ENCODE data around the gene DPP6. TPM values are rescaled to one million over a fixed set of nuclear protein-coding genes. Genes with fewer than 3 reads are reported as not detected.

DPP6 gene
- total RNA-seq, 4 donors from 2014 or later, result 0.38 TPM; not detected in 2

DNA sequence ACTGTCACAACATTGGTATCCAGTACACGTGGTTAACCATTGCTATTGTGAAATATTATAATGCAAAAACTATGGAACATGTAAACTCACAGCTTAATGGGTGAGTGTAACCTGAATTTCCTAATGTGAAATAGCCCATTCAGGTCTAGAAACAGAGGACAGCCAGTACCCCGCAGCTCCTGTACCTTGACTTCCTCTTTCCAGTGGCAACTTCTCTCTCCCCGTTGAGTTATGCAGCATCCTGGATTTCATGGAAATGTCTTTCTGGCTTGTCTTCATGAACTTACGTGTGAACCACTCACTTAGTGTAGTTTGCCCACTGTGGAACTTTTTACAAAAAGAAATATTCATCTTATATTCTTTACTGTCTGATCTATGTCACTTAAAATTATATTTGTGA lies 384.4 kb downstream of the DPP6 start:
- Histone ChIP-seq H3K4me3 (no peak overlapping the region), H3K27ac (no peak overlapping the region), H3K27me3 (no peaks in the 10 kb centered on the region), H3K4me1 (no peaks in the 10 kb centered on the region), H3K36me3 (no peaks in the 10 kb centered on the region), H3K9me3 (no peaks in the 10 kb centered on the region)
- intact Hi-C loops (cut with DNase I), result no loop called here
- WGBS, 2 donors, result 61 to 62% methylated on average over 4 of the region's 4 CpGs
- DNase-seq, result no peak
- no peak for TF ChIP-seq POLR2A (IDR thresholded peaks at IDR 0.05)
- TF ChIP-seq, protein P1, sequence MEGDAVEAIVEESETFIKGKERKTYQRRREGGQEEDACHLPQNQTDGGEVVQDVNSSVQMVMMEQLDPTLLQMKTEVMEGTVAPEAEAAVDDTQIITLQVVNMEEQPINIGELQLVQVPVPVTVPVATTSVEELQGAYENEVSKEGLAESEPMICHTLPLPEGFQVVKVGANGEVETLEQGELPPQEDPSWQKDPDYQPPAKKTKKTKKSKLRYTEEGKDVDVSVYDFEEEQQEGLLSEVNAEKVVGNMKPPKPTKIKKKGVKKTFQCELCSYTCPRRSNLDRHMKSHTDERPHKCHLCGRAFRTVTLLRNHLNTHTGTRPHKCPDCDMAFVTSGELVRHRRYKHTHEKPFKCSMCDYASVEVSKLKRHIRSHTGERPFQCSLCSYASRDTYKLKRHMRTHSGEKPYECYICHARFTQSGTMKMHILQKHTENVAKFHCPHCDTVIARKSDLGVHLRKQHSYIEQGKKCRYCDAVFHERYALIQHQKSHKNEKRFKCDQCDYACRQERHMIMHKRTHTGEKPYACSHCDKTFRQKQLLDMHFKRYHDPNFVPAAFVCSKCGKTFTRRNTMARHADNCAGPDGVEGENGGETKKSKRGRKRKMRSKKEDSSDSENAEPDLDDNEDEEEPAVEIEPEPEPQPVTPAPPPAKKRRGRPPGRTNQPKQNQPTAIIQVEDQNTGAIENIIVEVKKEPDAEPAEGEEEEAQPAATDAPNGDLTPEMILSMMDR (IDR thresholded peaks at IDR 0.05), result no peak

DNA sequence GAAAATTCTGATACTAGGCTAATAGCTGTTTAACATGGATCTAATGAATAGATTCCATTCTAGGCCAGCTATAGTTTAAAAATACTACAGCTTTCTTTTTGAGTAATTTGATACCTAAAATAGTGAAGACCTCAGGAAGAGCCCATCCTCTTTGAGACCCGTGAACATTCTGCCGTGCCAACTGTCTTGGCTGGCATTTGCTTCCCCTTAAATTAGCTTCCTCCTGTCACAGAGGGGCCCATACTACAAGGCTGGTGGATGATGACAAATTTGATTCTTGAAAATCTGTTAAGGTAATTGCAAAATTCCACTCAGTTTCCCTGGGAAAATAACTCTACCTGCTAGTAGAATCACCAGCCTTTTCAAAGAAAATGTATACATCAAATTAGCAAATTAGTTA lies 385.0 kb downstream of the DPP6 start:
- Histone ChIP-seq H3K9me3 (no peaks in the 10 kb centered on the region), H3K27me3 (no peaks in the 10 kb centered on the region), H3K27ac (no peak overlapping the region), H3K4me3 (no peak overlapping the region), H3K36me3 (no peaks in the 10 kb centered on the region), H3K4me1 (no peaks in the 10 kb centered on the region)
- 81 to 89% methylated on average over 2 of the region's 2 CpGs for whole genome bisulfite sequencing, 2 donors
- no peak for DNase-seq
- TF ChIP-seq, protein P1 (IDR thresholded peaks at IDR 0.05), result no peak
- no peak for TF ChIP-seq POLR2A (IDR thresholded peaks at IDR 0.05)
- intact Hi-C loops (cut with DNase I), result no loop called here

DNA sequence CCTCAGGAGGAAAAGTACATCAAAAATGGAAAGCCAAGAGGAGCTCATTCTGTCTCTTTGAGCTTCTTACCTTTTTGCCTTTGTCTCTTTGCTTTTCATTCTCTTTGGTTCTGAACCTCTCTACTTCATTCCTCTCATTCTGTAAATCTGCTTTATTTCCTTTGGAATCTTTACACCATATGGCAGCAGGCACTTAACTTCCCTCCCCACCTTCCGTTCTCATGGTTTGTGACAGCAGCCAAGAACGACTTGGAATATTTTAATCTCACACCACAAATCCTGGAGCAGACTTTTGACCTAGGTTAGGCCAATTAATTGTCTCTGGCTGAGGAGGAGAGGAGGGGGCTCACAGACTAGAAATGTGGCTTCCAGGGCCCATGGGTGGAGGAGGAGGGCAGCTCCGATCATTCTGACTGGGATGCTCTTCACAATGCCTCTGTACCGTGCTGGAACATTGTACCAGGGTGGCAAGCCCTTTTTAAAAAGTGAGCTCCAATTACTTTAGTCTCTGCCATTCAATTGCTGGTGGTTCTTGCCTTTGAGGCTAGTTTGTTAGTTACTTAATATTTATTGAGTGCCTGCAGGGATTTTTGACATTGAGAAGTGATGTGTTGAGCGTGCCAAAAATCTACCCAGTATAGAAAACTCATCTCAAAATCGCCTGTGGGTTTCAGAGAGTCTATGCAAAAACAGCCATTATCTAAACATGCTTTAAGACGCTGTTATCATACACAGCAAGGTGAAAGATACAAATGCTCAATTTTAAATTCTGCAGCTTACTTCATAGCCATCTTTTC lies 386.6 kb downstream of the DPP6 start:
- TF ChIP-seq, protein P1 (IDR thresholded peaks at IDR 0.05), result no peak
- no peak for TF ChIP-seq POLR2A (IDR thresholded peaks at IDR 0.05)
- 54 to 58% methylated on average over 7 of the region's 7 CpGs for WGBS, 2 donors
- no peak overlapping the region for H3K4me3 ChIP-seq
- peaks cover 0 to 6% (median 0%) of the 10 kb centered on the region in 3 donors for H3K9me3 ChIP-seq
- no peak for DNase-seq
- no peaks in the 10 kb centered on the region for H3K36me3 ChIP-seq
- no peaks in the 10 kb centered on the region for H3K4me1 ChIP-seq
- no peaks in the 10 kb centered on the region for H3K27me3 ChIP-seq
- intact Hi-C loops (cut with DNase I), result no loop called here
- H3K27ac ChIP-seq, result no peak overlapping the region

DNA sequence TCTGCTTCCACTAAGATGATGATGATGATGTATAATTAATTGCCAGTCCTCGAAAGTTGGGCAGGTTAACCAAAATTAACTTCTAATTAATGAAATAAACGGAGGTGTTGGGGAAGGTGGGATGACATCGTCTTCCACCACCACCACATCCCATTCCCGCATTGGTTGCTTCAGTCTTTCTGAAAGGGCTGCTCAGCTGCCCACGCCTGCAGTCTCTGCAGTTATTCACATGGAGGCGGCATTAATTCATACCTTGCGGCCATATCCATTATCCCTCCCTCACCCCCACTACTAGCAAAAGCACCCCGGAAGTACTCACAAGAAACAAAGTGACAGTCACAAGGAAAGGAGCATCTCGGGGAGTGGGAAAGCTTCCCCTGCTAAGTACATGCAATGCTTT lies 387.9 kb downstream of the DPP6 start:
- Histone ChIP-seq H3K9me3 (peaks cover 0 to 9% (median 0%) of the 10 kb centered on the region in 3 donors), H3K4me3 (no peak overlapping the region), H3K27ac (no peak overlapping the region), H3K27me3 (no peaks in the 10 kb centered on the region), H3K4me1 (no peaks in the 10 kb centered on the region), H3K36me3 (no peaks in the 10 kb centered on the region)
- intact Hi-C loops (cut with DNase I), result no loop called here
- DNase-seq, result no peak
- 78% methylated on average over 9 of the region's 9 CpGs for WGBS, 2 donors
- TF ChIP-seq POLR2A (IDR thresholded peaks at IDR 0.05), result no peak
- TF ChIP-seq, protein P1 (IDR thresholded peaks at IDR 0.05), result no peak

DNA sequence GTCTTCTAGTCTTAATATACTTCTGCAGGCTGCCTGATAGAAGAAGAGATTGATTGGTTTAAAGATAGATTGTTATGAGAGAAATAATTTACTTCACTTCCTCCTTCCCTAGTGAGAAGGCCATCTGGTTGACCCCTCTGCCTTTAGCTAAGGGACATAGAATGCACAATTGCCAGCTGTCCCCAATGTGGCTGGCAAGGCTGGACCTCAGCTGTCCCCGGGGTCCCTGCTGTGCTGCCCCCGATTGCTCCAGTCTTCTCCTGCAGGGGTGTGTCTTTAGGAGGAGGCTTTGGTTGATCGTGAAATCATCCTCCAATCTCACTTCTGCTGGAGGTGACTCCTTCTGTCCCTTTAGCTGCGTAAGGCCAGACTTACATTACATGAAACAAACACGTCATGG lies 388.5 kb downstream of the DPP6 start:
- H3K9me3 ChIP-seq, result peaks cover 0 to 14% (median 0%) of the 10 kb centered on the region in 3 donors
- no peaks in the 10 kb centered on the region for H3K36me3 ChIP-seq
- H3K4me1 ChIP-seq, result no peaks in the 10 kb centered on the region
- TF ChIP-seq POLR2A (IDR thresholded peaks at IDR 0.05), result no peak
- TF ChIP-seq, protein P1 (IDR thresholded peaks at IDR 0.05), result no peak
- H3K27me3 ChIP-seq, result no peaks in the 10 kb centered on the region
- intact Hi-C loops (cut with DNase I), result no loop called here
- 60 to 63% methylated on average over 5 of the region's 5 CpGs for WGBS, 2 donors
- no peak for DNase-seq
- no peak overlapping the region for H3K4me3 ChIP-seq
- no peak overlapping the region for H3K27ac ChIP-seq
